HG03460 (cell line): ENCODE measurements around the gene TSPYL1.

Experiments
- ATAC-seq: cut with Tn5 transposase; IDR thresholded peaks from one replicate; pipeline ENCODE4 v1.9.1; 2021; ENCODE audit not compliant: unreplicated experiment

Gene TSPYL1

DNA sequence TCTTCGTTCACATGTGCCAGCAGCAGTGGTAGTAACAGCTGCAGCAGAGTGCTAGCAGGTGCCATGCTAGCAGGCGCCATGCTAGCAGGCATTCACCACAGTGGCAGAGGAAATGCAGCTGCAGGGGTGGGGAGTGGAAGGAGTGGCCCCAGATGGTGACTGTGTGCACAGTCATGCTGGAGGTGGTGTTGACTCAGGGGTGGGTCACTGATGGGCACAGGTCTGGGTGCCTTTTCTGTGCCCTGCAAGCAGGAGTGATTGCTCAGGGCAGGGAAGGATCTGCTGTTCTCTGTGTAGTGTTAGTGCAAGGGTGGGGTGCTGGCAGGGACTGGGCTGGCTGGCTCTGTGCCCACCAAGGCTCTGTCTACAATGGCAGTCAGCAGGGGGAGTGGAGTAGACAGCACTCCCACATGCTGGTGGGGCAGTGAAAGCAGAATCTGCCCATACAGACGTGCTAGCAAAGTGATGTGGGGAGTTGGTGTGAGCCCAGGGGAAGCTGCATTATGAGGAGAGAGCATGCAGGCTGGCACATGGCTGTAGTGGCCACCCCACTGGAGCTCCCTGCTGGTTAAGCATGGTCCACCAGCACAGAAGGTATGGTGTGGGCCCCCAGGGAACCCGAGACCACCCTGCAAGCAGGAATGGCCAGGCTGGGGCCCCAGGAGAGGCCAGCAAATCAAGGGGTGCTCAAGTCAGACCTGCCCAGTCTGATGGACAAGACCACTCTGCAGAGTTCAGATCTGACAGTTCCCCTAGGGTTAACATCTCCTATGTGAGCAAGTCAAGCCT lies 14.5 kb downstream of the TSPYL1 start:
- no peak for ATAC-seq

- ATAC-seq: no peak
These were observed 16.4 kb downstream of the TSPYL1 start for GRCh38 chr6:116263353-116263752.

DNA sequence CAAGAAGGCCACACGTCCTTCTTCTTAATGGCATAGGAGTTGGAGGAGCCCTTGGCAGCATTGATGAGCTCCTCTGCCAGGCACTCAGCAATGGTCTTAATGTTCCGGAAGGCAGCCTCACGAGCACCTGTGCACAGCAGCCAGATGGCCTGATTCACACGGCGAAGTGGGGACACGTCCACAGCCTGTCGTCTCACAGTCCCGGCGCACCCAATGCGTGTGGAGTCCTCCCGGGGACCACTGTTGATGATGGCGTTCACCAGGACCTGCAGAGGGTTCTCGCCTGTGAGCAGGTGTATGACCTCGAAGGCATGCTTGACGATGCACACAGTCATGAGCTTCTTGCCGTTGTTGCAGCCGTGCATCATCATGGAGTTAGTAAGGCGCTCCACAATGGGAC lies 21.2 kb downstream of the TSPYL1 start:
- ATAC-seq: no peak

DNA sequence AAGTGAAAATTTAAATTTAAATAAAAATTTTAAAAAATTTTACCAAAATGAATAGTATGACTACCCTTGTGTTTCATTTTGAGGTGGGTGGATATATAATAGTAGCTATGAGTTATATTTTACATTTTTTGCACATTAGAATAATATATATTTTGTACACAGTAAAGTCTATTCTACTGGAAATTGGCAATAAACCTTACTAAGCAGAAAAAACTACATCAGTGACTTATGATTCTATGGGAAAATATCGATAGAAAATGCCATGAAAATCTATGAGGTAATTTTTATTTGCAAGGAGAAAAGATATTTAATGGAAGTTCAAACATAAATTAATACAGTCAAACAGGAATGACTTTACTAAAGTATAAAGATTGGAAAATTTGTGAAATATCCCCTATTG lies 23.0 kb downstream of the TSPYL1 start:
- no peak for ATAC-seq

DNA sequence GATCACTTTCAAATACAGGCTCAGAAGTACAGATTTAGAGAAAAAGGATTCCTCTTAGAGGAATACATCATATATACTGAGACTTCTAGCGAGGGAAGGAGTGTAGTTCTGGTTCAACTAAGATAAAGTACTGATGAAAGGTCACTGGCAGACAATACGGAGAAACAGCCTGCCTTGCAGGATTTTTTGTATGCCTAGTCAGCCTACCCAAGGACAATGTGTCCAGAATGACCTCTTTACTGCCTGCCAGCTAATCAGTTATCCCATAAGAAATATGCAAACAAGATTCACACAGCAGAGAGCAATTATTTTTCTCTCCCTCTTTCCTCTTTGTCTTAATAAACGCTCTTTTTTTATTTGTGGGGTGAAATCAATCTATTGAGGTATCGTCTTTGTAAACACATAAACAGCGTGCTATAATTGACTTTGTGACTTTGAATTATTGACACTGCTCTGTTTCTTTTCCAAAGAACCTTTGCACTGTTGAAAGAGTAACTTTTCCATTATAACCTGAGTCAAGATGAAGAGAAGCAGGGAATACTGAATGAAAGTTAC lies 24.4 kb downstream of the TSPYL1 start:
- no peak for ATAC-seq

- ATAC-seq: peak; percentile 23
These were observed 25.3 kb downstream of the TSPYL1 start for GRCh38 chr6:116254297-116255056.

- ATAC-seq: peak; percentile 99
These were observed 26.0 kb downstream of the TSPYL1 start, which contains the start of gene TSPYL4 for GRCh38 chr6:116253505-116254296. Gene TSPYL4, minus strand, starts transcription at chr6:116254075. Its CDS starts 67 bp downstream, at chr6:116254008.

DNA sequence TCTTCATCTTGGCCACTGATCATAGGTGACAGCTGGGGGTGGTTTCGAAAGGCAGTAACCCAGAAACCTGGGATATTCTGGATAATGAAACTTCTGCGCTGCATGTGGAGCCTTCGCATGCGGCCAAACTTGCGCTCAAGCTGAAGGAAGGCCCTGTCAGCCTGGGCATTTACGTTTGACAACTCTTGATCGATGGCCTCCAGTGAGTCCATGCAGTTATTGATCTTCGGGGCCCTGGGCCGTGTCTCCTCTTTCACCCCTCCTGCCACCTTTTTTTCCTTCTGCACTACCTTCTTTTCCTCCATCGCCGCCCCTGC lies 26.6 kb downstream of the TSPYL1 start:
- ATAC-seq: no peak

DNA sequence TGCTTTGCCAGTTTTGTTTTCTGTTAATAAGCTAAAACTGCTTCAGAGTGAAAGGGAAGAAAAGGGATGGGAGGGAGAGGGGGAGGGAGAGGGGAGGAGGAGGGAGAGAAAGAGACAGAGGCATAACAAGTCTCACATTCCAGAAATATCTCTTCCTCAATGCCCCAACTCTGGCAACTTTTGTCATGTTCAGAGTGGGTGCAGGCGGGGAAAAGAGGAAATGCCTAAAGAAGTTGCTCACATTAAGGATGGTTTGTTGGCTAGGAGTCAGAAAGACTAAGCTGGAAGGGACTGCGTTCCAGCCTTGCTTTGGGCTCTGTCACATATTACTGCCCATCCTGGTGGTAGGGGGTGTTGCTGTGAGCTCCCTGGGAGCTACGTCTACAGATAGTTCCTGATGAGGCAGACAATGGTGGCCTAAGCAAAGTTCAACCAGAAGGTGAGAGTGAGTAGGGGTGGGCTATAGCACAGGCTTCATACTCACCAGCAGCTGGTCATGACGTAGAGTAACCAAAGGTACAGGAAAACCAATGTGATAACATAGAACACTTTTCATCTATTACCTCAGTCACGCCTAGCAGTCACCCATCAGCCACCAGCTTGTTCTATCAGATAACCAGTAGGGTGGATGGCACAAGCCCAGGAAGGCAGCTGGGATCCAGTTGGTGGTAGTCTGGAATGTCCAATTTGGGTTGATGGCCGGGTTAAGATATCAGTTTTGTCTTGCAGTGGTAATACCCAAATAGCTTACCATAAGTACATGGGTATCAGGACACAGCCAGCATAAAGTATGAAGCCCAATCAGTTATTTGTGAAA lies 28.0 kb downstream of the TSPYL1 start:
- ATAC-seq: no peak

- ATAC-seq: no peak
These were observed 31.2 kb downstream of the TSPYL1 start for GRCh38 chr6:116248577-116248976.

DNA sequence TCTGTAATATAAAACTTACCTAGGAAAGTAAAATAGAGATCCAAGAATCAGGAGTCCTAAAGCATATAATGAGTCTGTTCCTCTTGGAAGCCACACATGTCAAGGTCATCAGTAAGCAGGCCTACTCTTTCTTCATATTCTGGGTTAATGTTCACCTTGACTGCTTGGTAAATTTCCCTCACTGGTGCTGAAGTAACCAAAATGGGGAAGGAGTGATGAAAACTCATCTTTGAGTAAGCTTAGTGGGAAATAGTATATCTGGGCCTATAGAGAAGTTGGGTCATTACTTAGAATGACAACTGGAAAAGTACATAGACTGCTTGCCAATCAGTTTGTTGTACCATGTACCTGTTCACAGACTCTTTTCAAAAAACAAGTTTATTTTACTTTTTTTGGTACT lies 32.4 kb downstream of the TSPYL1 start:
- ATAC-seq: no peak

- no peak for ATAC-seq
These were observed 33.6 kb downstream of the TSPYL1 start for GRCh38 chr6:116246089-116246488.

GRCh38 chr6:116244284-116244683 lies 35.4 kb downstream of the TSPYL1 start:
- no peak for ATAC-seq

GRCh38 chr6:116239856-116240255 lies 39.9 kb downstream of the TSPYL1 start:
- no peak for ATAC-seq

DNA sequence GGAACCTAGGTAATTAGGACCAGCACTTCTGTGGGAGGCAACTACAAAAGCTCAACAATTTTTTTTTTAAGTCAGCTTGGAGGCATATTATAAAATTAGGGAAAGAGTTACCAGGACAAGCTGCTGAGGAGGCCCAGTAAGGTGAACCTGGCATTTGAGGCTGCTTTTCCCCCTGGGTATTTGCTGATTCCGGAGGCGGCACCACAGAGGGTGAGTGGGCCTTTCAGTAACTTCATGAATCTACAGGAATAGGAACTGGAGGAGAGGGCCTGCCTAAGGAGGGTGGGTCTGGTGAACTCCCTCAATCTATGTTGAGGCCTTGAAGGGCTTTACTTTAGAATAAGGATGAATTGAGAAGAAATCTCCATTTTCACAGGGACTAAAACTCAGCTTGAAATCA lies 40.5 kb downstream of the TSPYL1 start:
- ATAC-seq: no peak

DNA sequence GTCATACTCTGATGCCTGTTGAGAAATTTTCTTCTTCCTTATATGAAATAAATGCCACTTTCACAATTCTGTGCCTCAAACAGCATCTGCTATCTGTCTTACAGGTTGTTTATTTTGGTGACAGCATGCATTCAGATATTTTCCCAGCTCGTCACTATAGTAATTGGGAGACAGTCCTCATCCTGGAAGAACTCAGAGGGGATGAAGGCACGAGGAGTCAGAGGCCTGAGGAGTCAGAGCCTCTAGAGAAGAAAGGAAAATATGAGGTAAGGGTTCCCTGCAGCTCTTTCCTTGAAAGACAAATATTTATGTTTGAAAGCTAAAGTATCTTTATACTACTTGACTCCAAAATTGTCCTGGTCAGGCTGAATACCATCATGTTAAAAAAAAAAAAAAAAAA lies 41.6 kb downstream of the TSPYL1 start:
- no peak for ATAC-seq

DNA sequence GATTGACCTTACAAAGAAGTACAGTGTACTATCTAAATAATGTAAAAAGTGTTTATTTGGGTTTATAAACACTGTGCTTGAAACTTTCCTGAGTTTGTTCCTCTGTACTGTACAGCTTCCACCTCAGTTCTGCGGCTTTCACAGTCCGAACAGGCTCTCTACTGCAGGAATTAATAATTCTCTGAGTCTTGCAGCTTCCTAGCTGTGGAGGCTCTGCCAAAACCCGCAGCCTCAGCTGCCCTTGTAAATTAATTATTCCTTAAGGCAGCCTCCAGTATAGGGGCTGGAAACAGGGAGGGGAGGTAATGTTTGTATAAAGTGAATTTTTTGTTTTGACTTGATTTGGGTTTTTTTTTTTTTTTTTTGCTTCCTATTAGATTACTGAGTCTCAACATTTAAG lies 45.0 kb downstream of the TSPYL1 start:
- ATAC-seq: no peak

DNA sequence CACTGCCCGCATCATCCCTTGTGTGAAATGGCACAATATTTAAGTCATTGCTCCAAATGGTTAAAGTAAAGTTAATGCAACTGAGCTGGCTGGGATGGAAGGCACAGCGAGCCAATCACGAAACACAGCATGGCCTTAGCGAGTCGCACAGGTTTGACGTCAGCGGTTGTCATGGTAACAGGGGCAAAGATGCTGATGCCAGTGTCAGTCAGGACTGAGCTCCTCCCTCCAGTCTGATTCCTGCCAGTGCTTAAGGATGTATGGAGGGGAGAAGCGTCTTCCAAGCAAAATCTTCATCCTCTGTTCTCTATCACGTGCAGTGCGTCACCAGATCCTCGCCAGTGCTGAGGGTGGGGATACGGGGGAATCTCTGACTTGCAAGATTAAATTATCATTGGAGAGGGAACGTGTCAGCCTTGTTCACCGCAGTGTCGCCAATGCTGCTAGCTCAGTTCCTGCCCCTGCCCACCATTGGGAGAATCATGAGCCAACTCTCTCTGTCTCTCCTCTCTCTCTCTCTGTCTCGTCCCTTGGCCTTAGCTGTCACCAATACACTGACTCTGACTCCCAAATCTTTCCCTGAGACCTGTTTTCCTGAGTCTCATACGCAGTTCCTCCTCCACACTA lies 50.3 kb downstream of the TSPYL1 start:
- ATAC-seq: no peak
